Hepatocyte (in vitro differentiated cells): ENCODE data around the gene ABHD8.

Experiments used
- CTCF ChIP-seq: fragments of 200-600 bp; sonication (generic); IDR thresholded peaks from 2 replicates; pipeline ENCODE4 v1.5.1; 2016; ENCODE audit warnings: antibody characterized with exemption, mild to moderate bottlenecking; ENCODE audit not compliant: poor library complexity
- EZH2 ChIP-seq: fragments of 200-600 bp; sonication (generic); IDR thresholded peaks from 2 replicates; pipeline ENCODE4 v1.6.1; 2016; ENCODE audit warnings: antibody characterized with exemption, mild to moderate bottlenecking, borderline replicate concordance

- TF ChIP-seq CTCF (no peak), EZH2 (no peak)
Observed at GRCh38 chr19:17266975-17267788, 36.0 kb downstream of the ABHD8 start, which contains the start of gene BABAM1.
